Spleen (tissue), 7 donors: ENCODE measurements around the gene POU2F3.

Source experiments
- CTCF ChIP-seq, 11 experiments: fragments of 200-600 bp in 7 of 11; fragments of 450-650 bp in 4 of 11; sonication (generic) in 4 of 11; IDR thresholded peaks in 8 of 11; conservative IDR thresholded peaks in 3 of 11; 1 replicate in 7 of 11; 2 replicates in 4 of 11; pipeline versions ENCODE4 v1.4.0 to v1.8.0; 2016 to 2021; ENCODE audit warnings: antibody characterized with exemption in 11 of 11, inconsistent platforms in 4 of 11, mild to moderate bottlenecking in 1 of 11
- POLR2A ChIP-seq, 3 donors: fragments of 450-650 bp; IDR thresholded peaks; one replicate each; pipeline ENCODE4 v1.5.1; 2017; ENCODE audit warnings: antibody characterized with exemption in 3 of 3, mild to moderate bottlenecking in 1 of 3
- donor health status: DM: no; HTN: no; CAD: no; lungs with moderate emphysema.
- donor health status: DM: no; HTN: no; CAD: no.
- donor health status: DM: no; HTN: no; CAD: no.

GRCh38 chr11:120238968-120239620 lies 846 bp upstream of the POU2F3 start:
- TF ChIP-seq CTCF (IDR thresholded peaks at IDR 0.05 in 8 of 11, conservative IDR thresholded peaks at IDR 0.05 in 3 of 11) (no peak), POLR2A (IDR thresholded peaks at IDR 0.05) (no peak)
